Ishikawa (cell line): ENCODE results near the gene STUM.
A peak's percentile ranks its signal among the peaks of the same experiment; 100 is the strongest.

Experiments
- CEBPB ChIP-seq: IDR thresholded peaks from 2 replicates; pipeline ENCODE4 v1.6.1; 2012
- CREB1 ChIP-seq: IDR thresholded peaks from 2 replicates; pipeline ENCODE4 v1.6.1; 2012; ENCODE audit warnings: low read depth
- EGR1 ChIP-seq: IDR thresholded peaks from 2 replicates; pipeline ENCODE4 v1.6.1; 2012
- EP300 ChIP-seq: IDR thresholded peaks from 2 replicates; pipeline ENCODE4 v1.6.1; 2012; ENCODE audit warnings: borderline replicate concordance
- FOXM1 ChIP-seq: IDR thresholded peaks from 2 replicates; pipeline ENCODE4 v1.6.1; 2012; ENCODE audit warnings: low read depth, borderline replicate concordance
- NFIC ChIP-seq: IDR thresholded peaks from 2 replicates; pipeline ENCODE4 v1.6.1; 2012
- RAD21 ChIP-seq: IDR thresholded peaks from 2 replicates; pipeline ENCODE4 v1.6.1; 2012; ENCODE audit warnings: low read depth
- REST ChIP-seq: IDR thresholded peaks from 2 replicates; pipeline ENCODE4 v1.6.1; 2012; ENCODE audit warnings: low read depth, mild to moderate bottlenecking
- TAF1 ChIP-seq: IDR thresholded peaks from 2 replicates; pipeline ENCODE4 v1.6.1; 2012; ENCODE audit warnings: low read depth, mild to moderate bottlenecking
- TCF12 ChIP-seq: IDR thresholded peaks from 2 replicates; pipeline ENCODE4 v1.6.1; 2012; ENCODE audit warnings: low read depth
- TEAD4 ChIP-seq: IDR thresholded peaks from 2 replicates; pipeline ENCODE4 v1.6.1; 2012
- USF1 ChIP-seq: IDR thresholded peaks from 2 replicates; pipeline ENCODE4 v1.6.1; 2012
- YY1 ChIP-seq: IDR thresholded peaks from 2 replicates; pipeline ENCODE4 v1.6.1; 2012; ENCODE audit warnings: low read depth
- ZBTB7A ChIP-seq: IDR thresholded peaks from 2 replicates; pipeline ENCODE4 v1.6.1; 2012; ENCODE audit warnings: low read depth
- TF ChIP-seq, protein P1 (sequence below): IDR thresholded peaks from 2 replicates; pipeline ENCODE4 v1.6.1; 2012

The STUM gene

DNA sequence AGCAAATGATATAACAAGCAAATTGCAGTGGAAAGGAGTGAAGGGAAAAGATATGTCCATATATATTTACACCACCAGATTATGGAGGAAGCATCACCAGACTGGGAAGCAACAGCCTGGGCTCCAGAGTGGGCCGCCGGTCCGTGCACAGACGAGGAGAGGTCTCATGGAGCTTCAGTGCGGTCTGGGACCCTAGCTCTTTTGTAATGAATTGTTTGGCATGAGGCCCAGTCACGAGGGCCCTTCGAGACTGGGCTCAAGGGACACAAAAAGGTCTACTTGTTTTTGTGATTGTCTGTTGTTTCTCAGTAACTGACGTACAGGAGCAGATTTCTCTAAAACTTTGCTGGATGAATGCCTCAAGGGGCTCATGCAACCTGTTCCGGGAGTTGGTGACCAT is 12.9 kb upstream of the STUM start:
- no peak for TF ChIP-seq EP300

- no peak for TF ChIP-seq EP300
- TF ChIP-seq CREB1, result no peak
- no peak for TF ChIP-seq YY1
- no peak for TF ChIP-seq TEAD4
- TF ChIP-seq EGR1, result no peak
- TF ChIP-seq, protein P1, sequence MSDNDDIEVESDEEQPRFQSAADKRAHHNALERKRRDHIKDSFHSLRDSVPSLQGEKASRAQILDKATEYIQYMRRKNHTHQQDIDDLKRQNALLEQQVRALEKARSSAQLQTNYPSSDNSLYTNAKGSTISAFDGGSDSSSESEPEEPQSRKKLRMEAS, result no peak
- no peak for TF ChIP-seq USF1
- no peak for TF ChIP-seq REST
- no peak for TF ChIP-seq FOXM1
- TF ChIP-seq TCF12, result no peak
- TF ChIP-seq NFIC, result no peak
- no peak for TF ChIP-seq TAF1
- TF ChIP-seq CEBPB, result no peak
- no peak for TF ChIP-seq RAD21
- no peak for TF ChIP-seq ZBTB7A
Measured at GRCh38 chr1:226541231-226541630, 7.3 kb upstream of the STUM start.

- peak; percentile 14; the same call in 1 of the 2 replicates for TF ChIP-seq NFIC
- TF ChIP-seq USF1, result no peak
Measured at GRCh38 chr1:226541631-226542622, 6.6 kb upstream of the STUM start.

DNA sequence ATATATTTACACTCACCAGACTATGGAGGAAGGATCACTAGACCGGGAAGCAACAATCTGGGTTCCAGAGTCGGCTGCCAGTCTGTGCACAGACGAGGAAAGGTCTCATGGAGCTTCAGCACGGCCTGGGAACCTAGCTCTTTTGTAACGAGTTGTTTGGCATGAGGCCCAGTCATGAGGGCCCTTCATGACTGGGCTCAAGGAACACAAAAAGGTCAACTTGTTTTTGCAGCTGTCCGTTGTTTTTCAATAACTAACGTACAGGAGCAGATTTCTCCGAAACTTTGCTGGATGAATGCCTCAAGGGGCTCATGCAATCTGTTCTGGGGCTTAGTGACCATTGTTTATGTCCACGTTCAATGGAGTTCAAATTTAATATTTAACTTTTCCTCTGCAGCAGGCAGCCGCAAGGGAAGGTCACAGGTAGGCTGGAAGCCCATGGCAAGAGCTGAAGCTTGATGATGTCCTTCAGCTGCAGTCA is 5.9 kb upstream of the STUM start:
- TF ChIP-seq TAF1 (no peak), ZBTB7A (no peak), TEAD4 (no peak), REST (no peak), CEBPB (no peak)
- TF ChIP-seq, protein P1, result no peak

- TF ChIP-seq EGR1 (no peak), EP300 (no peak), FOXM1 (no peak), TCF12 (no peak), REST (no peak), YY1 (no peak), CREB1 (no peak), TAF1 (no peak), NFIC (no peak), ZBTB7A (no peak), USF1 (no peak), TEAD4 (no peak), CEBPB (no peak), RAD21 (no peak)
- TF ChIP-seq, protein P1, result no peak
Measured at GRCh38 chr1:226545836-226546596, 2.5 kb upstream of the STUM start.
